HCT116 (cell line): ENCODE measurements around the gene PPP1R11. TPM values are rescaled to one million over a fixed set of nuclear protein-coding genes. Genes with fewer than 3 reads are reported as not detected.

Experiments used
- ATAC-seq: fragments of 200-7000 bp; cut with Tn5 transposase; 2 replicates; pipeline ENCODE4 v1.9.1; 2020; ENCODE audit warnings: mild to moderate bottlenecking, moderate library complexity
- BruUV-seq: library from RNA; stranded (reverse); fragments of 400-500 nt; replicated peaks from 2 replicates; lab custom pipeline; 2021; lab: Mats Ljungman, UMichigan
- CTCF ChIA-PET: fragments of 300-600 bp; sonication (Branson Sonifier 250); formaldehyde crosslinking; loops from one replicate; lab custom pipeline; 2021; ENCODE audit warnings: antibody characterized with exemption; lab: Charles Lee
- POLR2A ChIA-PET: fragments of 300-600, 350-600 bp; sonication (Branson Sonifier 250); formaldehyde crosslinking; loops from one replicate; lab custom pipeline; 2021; ENCODE audit warnings: antibody characterized with exemption; lab: Charles Lee
- RAD21 ChIA-PET, 2 experiments: fragments of 300-600 bp; sonication (Branson Sonifier 250); formaldehyde crosslinking; loops; one replicate each; lab custom pipeline; 2023; ENCODE audit warnings: low total read pairs in 2 of 2; ENCODE audit not compliant: uncharacterized antibody in 2 of 2, unreplicated experiment in 2 of 2, low non-redundant PET in 1 of 2; lab: Charles Lee
- DNase-seq: peaks from one replicate; pipeline ENCODE4 v3.0.0-alpha.2; 2010; ENCODE audit warnings: low read depth, low spot score
- H2AFZ ChIP-seq: fragments of 200-600 bp; shearing (Covaris generic), sonication (generic); 2 replicates; pipeline ENCODE4 v1.6.1; 2017; ENCODE audit warnings: low read depth, mixed run types, mixed read lengths, antibody characterized with exemption, low read length; ENCODE audit not compliant: poor library complexity, severe bottlenecking
- H3K27ac ChIP-seq: 2 replicates; pipeline ENCODE4 v1.5.1; 2012; ENCODE audit warnings: low read depth, low read length
- H3K27me3 ChIP-seq: fragments of 200-600 bp; sonication (generic); 2 replicates; pipeline ENCODE4 v1.6.1; 2016; ENCODE audit warnings: mixed run types, low read length, mixed read lengths; ENCODE audit not compliant: insufficient read depth
- H3K36me3 ChIP-seq, 2 experiments: fragments of 200-500 bp in 1 of 2; fragments of 200-600 bp in 1 of 2; sonication (Bioruptor generic) in 1 of 2; sonication (generic) in 1 of 2; 2 replicates each; pipeline versions ENCODE4 v1.5.1 to v1.6.1; 2014 to 2016; ENCODE audit warnings: low read length in 2 of 2, inconsistent platforms in 1 of 2, mixed read lengths in 1 of 2, mixed run types in 1 of 2; ENCODE audit not compliant: insufficient read depth in 2 of 2, control insufficient read depth in 1 of 2
- H3K4me1 ChIP-seq, 2 experiments: fragments of 200-600 bp in 1 of 2; sonication (generic) in 1 of 2; 2 replicates each; pipeline versions ENCODE4 v1.5.1 to v1.6.1; 2012 to 2017; ENCODE audit warnings: low read length in 2 of 2, inconsistent platforms in 1 of 2, mild to moderate bottlenecking in 1 of 2, mixed read lengths in 1 of 2, mixed run types in 1 of 2, moderate library complexity in 1 of 2; ENCODE audit not compliant: insufficient read depth in 2 of 2, control insufficient read depth in 1 of 2
- H3K4me2 ChIP-seq: fragments of 200-600 bp; sonication (generic); 2 replicates; pipeline ENCODE4 v1.6.1; 2017; ENCODE audit warnings: mixed run types, low read length, mixed read lengths
- H3K4me3 ChIP-seq, 2 experiments: fragments of 200-600 bp in 1 of 2; sonication (generic) in 1 of 2; replicated peaks in 1 of 2; 2 replicates each; pipeline ENCODE4 v1.5.1; 2011 to 2016; ENCODE audit warnings: low read length in 2 of 2, control low read depth in 1 of 2, low read depth in 1 of 2, mild to moderate bottlenecking in 1 of 2, mixed read lengths in 1 of 2, mixed run types in 1 of 2
- H3K79me2 ChIP-seq: fragments of 200-600 bp; sonication (generic); 2 replicates; pipeline ENCODE4 v1.6.1; 2017; ENCODE audit warnings: mild to moderate bottlenecking, mixed run types, low read length, moderate library complexity, mixed read lengths; ENCODE audit not compliant: insufficient read depth
- H3K9ac ChIP-seq: fragments of 200-600 bp; sonication (generic); 2 replicates; pipeline ENCODE4 v1.6.1; 2016; ENCODE audit warnings: low read length, mixed read lengths
- H3K9me2 ChIP-seq: fragments of 200-600 bp; sonication (generic), shearing (Covaris generic); 2 replicates; pipeline ENCODE4 v1.6.1; 2017; ENCODE audit warnings: mixed run types, mild to moderate bottlenecking, moderate library complexity; ENCODE audit not compliant: insufficient read depth
- H3K9me3 ChIP-seq, 2 experiments: fragments of 200-500 bp in 1 of 2; fragments of 200-600 bp in 1 of 2; sonication (Bioruptor generic) in 1 of 2; sonication (generic) in 1 of 2; 2 replicates each; pipeline ENCODE4 v1.6.1; 2014 to 2017; ENCODE audit warnings: low read length in 2 of 2, mixed read lengths in 2 of 2, inconsistent platforms in 1 of 2, low read depth in 1 of 2, mild to moderate bottlenecking in 1 of 2, mixed run types in 1 of 2, moderate library complexity in 1 of 2; ENCODE audit not compliant: control insufficient read depth in 1 of 2, insufficient read depth in 1 of 2
- H4K20me1 ChIP-seq: fragments of 200-600 bp; sonication (generic), shearing (Covaris generic); 2 replicates; pipeline ENCODE4 v1.6.1; 2017; ENCODE audit warnings: mixed run types, mild to moderate bottlenecking, moderate library complexity; ENCODE audit not compliant: insufficient read depth
- CTCF ChIP-seq, 3 experiments: fragments of 200-600 bp in 1 of 3; sonication (generic) in 1 of 3; IDR thresholded peaks in 2 of 3; conservative IDR thresholded peaks in 1 of 3; 2 replicates each; pipeline ENCODE4 v1.5.1; 2012 to 2017; ENCODE audit warnings: low read depth in 2 of 3, low read length in 2 of 3, antibody characterized with exemption in 1 of 3, borderline replicate concordance in 1 of 3, control low read depth in 1 of 3, mild to moderate bottlenecking in 1 of 3, mixed read lengths in 1 of 3, mixed run types in 1 of 3, moderate library complexity in 1 of 3; ENCODE audit not compliant: insufficient read depth in 1 of 3
- ELF1 ChIP-seq: IDR thresholded peaks from 2 replicates; pipeline ENCODE4 v1.6.1; 2012; ENCODE audit warnings: low read depth, borderline replicate concordance
- EZH2phosphoT487 ChIP-seq: fragments of 200-600 bp; IDR thresholded peaks from 2 replicates; pipeline ENCODE4 v1.6.1; 2018; ENCODE audit warnings: antibody characterized with exemption, borderline replicate concordance
- FOSL1 ChIP-seq: IDR thresholded peaks from 2 replicates; pipeline ENCODE4 v1.6.1; 2012; ENCODE audit warnings: low read depth
- REST ChIP-seq: IDR thresholded peaks from 2 replicates; pipeline ENCODE4 v1.6.1; 2012; ENCODE audit warnings: low read depth
- SP1 ChIP-seq: IDR thresholded peaks from 2 replicates; pipeline ENCODE4 v1.6.1; 2012; ENCODE audit warnings: low read depth
- intact Hi-C: fragments of 100-400 bp; cut with micrococcal nuclease; formaldehyde crosslinking; loops from 2 replicates; pipeline ENCODE4 v1.10.0; 2022
- total RNA-seq: library from RNA; stranded (reverse); gene quantifications from one replicate; pipeline ENCODE4 v1.2.1, GENCODE V29; 2021; ENCODE audit not compliant: unreplicated experiment

PPP1R11 gene
- total RNA-seq, 1 experiment from 2014 or later = 29.3 TPM

DNA sequence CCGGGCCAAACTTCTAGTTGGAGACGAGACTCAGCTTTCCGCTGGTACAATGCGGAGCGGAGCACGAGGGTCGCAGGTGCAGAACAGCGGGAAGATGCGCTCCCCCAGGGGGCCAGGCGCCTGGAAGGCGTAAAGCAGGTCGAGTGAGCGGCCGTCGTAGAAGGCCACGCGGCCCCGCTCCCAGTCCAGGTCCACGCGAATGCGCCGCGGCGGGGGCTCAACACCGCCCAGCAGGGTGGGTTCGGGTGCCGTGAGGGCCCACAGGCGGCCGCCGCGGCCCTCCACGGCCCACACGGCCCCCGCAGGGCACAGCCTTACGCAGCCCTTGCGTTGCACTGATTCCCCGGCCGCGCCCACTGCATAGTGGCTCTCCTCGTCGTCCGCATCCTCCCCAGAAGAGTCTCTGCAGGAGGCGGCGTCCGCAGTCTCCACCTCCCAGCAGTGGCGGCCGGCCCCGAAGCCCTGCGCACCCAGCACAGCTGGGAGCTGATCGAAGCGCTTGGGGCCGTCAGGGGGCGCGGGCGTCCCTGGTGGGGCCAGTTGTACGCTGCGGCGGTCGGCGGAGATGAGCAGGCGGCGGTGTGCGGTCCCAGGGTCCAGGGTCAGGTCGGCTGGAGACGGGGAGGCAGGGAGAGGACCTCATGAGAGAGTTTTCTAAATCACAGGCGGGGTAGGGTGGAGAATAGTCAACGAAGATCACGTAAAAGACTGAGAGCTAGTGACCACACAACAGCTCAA lies 4.3 kb downstream of the PPP1R11 start:
- Histone ChIP-seq H3K4me3 (no peak overlapping the region), H3K9me2 (no peaks in the 10 kb centered on the region), H3K79me2 (peaks cover 12% of the 10 kb centered on the region), H2AFZ (no peak overlapping the region), H3K4me1 (peaks cover 9 to 25% of the 10 kb centered on the region in 2 experiments), H3K27me3 (no peaks in the 10 kb centered on the region), H3K9ac (no peak overlapping the region), H3K4me2 (no peak overlapping the region), H3K9me3 (no peaks in the 10 kb centered on the region), H3K36me3 (0 out of 4 replicates have a peak, but pooled peaks cover 0 to 2% of the 10 kb centered on the region in 2 experiments), H4K20me1 (no peaks in the 10 kb centered on the region), H3K27ac (no peak overlapping the region)
- no peak for DNase-seq
- CTCF ChIA-PET = no interaction called here
- no peak for ATAC-seq
- no TSS peak for BruUV-seq
- intact Hi-C loops = no loop called here
- POLR2A ChIA-PET = no interaction called here
- TF ChIP-seq SP1 (no peak), EZH2phosphoT487 (no peak), FOSL1 (no peak), REST (no peak), ELF1 (no peak), CTCF (IDR thresholded peaks at IDR 0.05 in 2 of 3, conservative IDR thresholded peaks at IDR 0.05 in 1 of 3; ENCODE audit: borderline replicate concordance in 1 of 3, insufficient read depth in 1 of 3, low read depth in 2 of 3, low read length in 2 of 3) (no peak)
- TF ChIP-seq, all 23 proteins: peak for 0
- RAD21 ChIA-PET = no interaction called here
